H1 (cell line): ENCODE results near the gene KLHDC4. TPM values are rescaled to one million over a fixed set of nuclear protein-coding genes. Genes with fewer than 3 reads are reported as not detected.

ENCODE experiments used
- CTCF ChIA-PET: fragments of 300-600 bp; sonication (Branson Sonifier 250); formaldehyde crosslinking; loops from one replicate; lab custom pipeline; 2021; ENCODE audit not compliant: partially characterized antibody; lab: Charles Lee
- POLR2A ChIA-PET: fragments of 300-600 bp; sonication (Branson Sonifier 250); formaldehyde crosslinking; loops from one replicate; lab custom pipeline; 2021; ENCODE audit warnings: inconsistent platforms; ENCODE audit not compliant: partially characterized antibody; lab: Charles Lee
- DNase-seq, 2 experiments: peaks; one replicate each; pipeline versions ENCODE4 v3.0.0 to v3.0.0-alpha.2; 2010 to 2022; ENCODE audit warnings: low spot score in 2 of 2, low read depth in 1 of 2, mixed read lengths in 1 of 2
- FAIRE-seq: peaks from 2 replicates; lab custom pipeline; 2011; peaks lifted over from hg19 to GRCh38; lab: Jason Lieb, UNC
- H2AFZ ChIP-seq: 2 replicates; pipeline ENCODE4 v1.8.1; 2012; ENCODE audit warnings: low read length, inconsistent platforms
- H2AK5ac ChIP-seq: 2 replicates; pipeline ENCODE4 v1.6.1; 2013; ENCODE audit warnings: low read depth, low read length
- H2BK120ac ChIP-seq: replicated peaks from 2 replicates; pipeline ENCODE3; 2013; ENCODE audit warnings: low read depth, low read length, inconsistent platforms
- H2BK12ac ChIP-seq: 2 replicates; pipeline ENCODE4 v1.6.1; 2013; ENCODE audit warnings: low read depth, low read length
- H2BK15ac ChIP-seq: 2 replicates; pipeline ENCODE4 v1.6.1; 2013; ENCODE audit warnings: low read length
- H2BK20ac ChIP-seq: 2 replicates; pipeline ENCODE4 v1.6.1; 2013; ENCODE audit warnings: low read length
- H2BK5ac ChIP-seq: 2 replicates; pipeline ENCODE4 v1.6.1; 2013; ENCODE audit warnings: low read depth, low read length
- H3K14ac ChIP-seq: 2 replicates; pipeline ENCODE4 v1.6.1; 2013; ENCODE audit warnings: inconsistent platforms; ENCODE audit not compliant: insufficient read length
- H3K18ac ChIP-seq: 2 replicates; pipeline ENCODE4 v1.6.1; 2013; ENCODE audit warnings: low read length; ENCODE audit errors: extremely low read depth
- H3K23ac ChIP-seq: 2 replicates; pipeline ENCODE4 v1.6.1; 2013; ENCODE audit warnings: inconsistent platforms; ENCODE audit not compliant: insufficient read length
- H3K23me2 ChIP-seq: 2 replicates; pipeline ENCODE4 v1.6.1; 2013; ENCODE audit warnings: low read depth, low read length
- H3K27ac ChIP-seq: 2 replicates; pipeline ENCODE4 v1.6.1; 2011; ENCODE audit warnings: low read depth, low read length, inconsistent platforms
- H3K27me3 ChIP-seq, 4 experiments: replicated peaks in 1 of 4; 1 replicate in 1 of 4; 2 replicates in 3 of 4; pipeline versions ENCODE4 v1.6.1 to v1.8.1; 2011 to 2013; ENCODE audit warnings: low read length in 3 of 4, mild to moderate bottlenecking in 3 of 4, inconsistent platforms in 2 of 4, mixed read lengths in 2 of 4, moderate library complexity in 1 of 4; ENCODE audit not compliant: control insufficient read depth in 3 of 4, insufficient read depth in 3 of 4; ENCODE audit errors: extremely low read depth in 1 of 4
- H3K36me3 ChIP-seq, 4 experiments: 2 replicates each; pipeline versions ENCODE4 v1.6.1 to v1.8.1; 2011 to 2013; ENCODE audit warnings: mild to moderate bottlenecking in 4 of 4, low read length in 3 of 4, moderate library complexity in 2 of 4, control low read depth in 1 of 4, inconsistent platforms in 1 of 4; ENCODE audit not compliant: insufficient read depth in 4 of 4, control insufficient read depth in 2 of 4
- H3K4ac ChIP-seq: replicated peaks from 2 replicates; pipeline ENCODE3; 2013; ENCODE audit warnings: low read length, low read depth, mixed read lengths, inconsistent platforms; ENCODE audit not compliant: insufficient read length
- H3K4me1 ChIP-seq, 4 experiments: replicated peaks in 1 of 4; 1 replicate in 1 of 4; 2 replicates in 3 of 4; pipeline versions ENCODE4 v1.6.1 to v1.8.1; 2011 to 2013; ENCODE audit warnings: low read length in 3 of 4, inconsistent platforms in 2 of 4, mixed read lengths in 1 of 4; ENCODE audit not compliant: insufficient read depth in 4 of 4, control insufficient read depth in 3 of 4
- H3K4me2 ChIP-seq, 2 experiments: 2 replicates each; pipeline versions ENCODE4 v1.6.1 to v1.8.1; 2011 to 2013; ENCODE audit warnings: low read depth in 2 of 2, low read length in 2 of 2, control low read depth in 1 of 2, inconsistent platforms in 1 of 2, mild to moderate bottlenecking in 1 of 2; ENCODE audit not compliant: insufficient read depth in 1 of 2
- H3K4me3 ChIP-seq, 4 experiments: fragments of 200-600, 300-600 bp in 1 of 4; sonication (generic), shearing (Covaris generic), sonication (Bioruptor Twin) in 1 of 4; 2 replicates each; pipeline versions ENCODE4 v1.5.1 to v1.8.1; 2011 to 2016; ENCODE audit warnings: low read length in 4 of 4, low read depth in 3 of 4, control low read depth in 2 of 4, inconsistent platforms in 2 of 4, mild to moderate bottlenecking in 2 of 4, mixed read lengths in 1 of 4, moderate library complexity in 1 of 4; ENCODE audit not compliant: insufficient read depth in 2 of 4; ENCODE audit errors: extremely low read depth in 1 of 4
- H3K56ac ChIP-seq: replicated peaks from 2 replicates; pipeline ENCODE3; 2013; ENCODE audit warnings: low read depth, mild to moderate bottlenecking, mixed read lengths, low read length, inconsistent platforms; ENCODE audit not compliant: insufficient read length
- H3K79me1 ChIP-seq: 2 replicates; pipeline ENCODE4 v1.6.1; 2013; ENCODE audit warnings: low read depth, low read length, control low read depth
- H3K79me2 ChIP-seq, 2 experiments: 2 replicates each; pipeline versions ENCODE4 v1.6.1 to v1.8.1; 2012 to 2013; ENCODE audit warnings: low read length in 2 of 2, mild to moderate bottlenecking in 2 of 2, inconsistent platforms in 1 of 2; ENCODE audit not compliant: insufficient read depth in 2 of 2, control insufficient read depth in 1 of 2
- H3K9ac ChIP-seq, 4 experiments: replicated peaks in 1 of 4; 1 replicate in 1 of 4; 2 replicates in 3 of 4; pipeline versions ENCODE4 v1.6.1 to v1.8.1; 2011 to 2013; ENCODE audit warnings: low read depth in 3 of 4, low read length in 3 of 4, control low read depth in 2 of 4, mild to moderate bottlenecking in 2 of 4, moderate library complexity in 2 of 4, inconsistent platforms in 1 of 4; ENCODE audit errors: extremely low read depth in 1 of 4
- H3K9me3 ChIP-seq, 2 experiments: 2 replicates each; pipeline versions ENCODE4 v1.6.1 to v1.8.1; 2012 to 2013; ENCODE audit warnings: mild to moderate bottlenecking in 2 of 2, moderate library complexity in 2 of 2, control low read depth in 1 of 2, inconsistent platforms in 1 of 2, low read depth in 1 of 2, low read length in 1 of 2, mixed read lengths in 1 of 2; ENCODE audit not compliant: insufficient read depth in 2 of 2
- H4K20me1 ChIP-seq, 2 experiments: replicated peaks in 1 of 2; 2 replicates each; pipeline versions ENCODE3 to v1.8.1; 2011 to 2013; ENCODE audit warnings: inconsistent platforms in 2 of 2, low read length in 2 of 2, mild to moderate bottlenecking in 1 of 2; ENCODE audit not compliant: insufficient read depth in 2 of 2, control insufficient read depth in 1 of 2
- H4K5ac ChIP-seq: 2 replicates; pipeline ENCODE4 v1.6.1; 2013; ENCODE audit warnings: low read length, low read depth, mixed read lengths, inconsistent platforms; ENCODE audit not compliant: insufficient read length
- H4K8ac ChIP-seq: 2 replicates; pipeline ENCODE4 v1.8.0; 2013; ENCODE audit warnings: mild to moderate bottlenecking, moderate library complexity, low read length, inconsistent platforms; ENCODE audit not compliant: insufficient read depth; ENCODE audit errors: extremely low read depth
- H4K91ac ChIP-seq: replicated peaks from 2 replicates; pipeline ENCODE3; 2013; ENCODE audit warnings: low read length, mixed read lengths, inconsistent platforms; ENCODE audit not compliant: insufficient read length
- FOSL1 ChIP-seq: IDR thresholded peaks from 2 replicates; pipeline ENCODE4 v1.6.1; 2011; ENCODE audit warnings: mild to moderate bottlenecking, low read depth, low read length, moderate library complexity; ENCODE audit not compliant: insufficient read depth
- PHF8 ChIP-seq: fragments of 200-600 bp; sonication (generic); conservative IDR thresholded peaks from 2 replicates; pipeline ENCODE4 v1.7.1; 2012; ENCODE audit warnings: low read depth, mild to moderate bottlenecking, inconsistent platforms, low read length, moderate library complexity
- WGBS, 2 experiments: shearing (Covaris generic) in 1 of 2; methylation state at CpG; one replicate each; pipeline versions ENCODE4 v1.1.6 to v1.1.7; 2013 to 2015; ENCODE audit warnings: low lambda C conversion rate in 2 of 2, mixed read lengths in 2 of 2, inconsistent platforms in 1 of 2, low coverage in 1 of 2, missing lambda C conversion rate in 1 of 2; ENCODE audit not compliant: insufficient replicate concordance in 2 of 2, insufficient coverage in 1 of 2, insufficient read length in 1 of 2; ENCODE audit errors: extremely low coverage in 1 of 2, missing lambda C conversion rate in 1 of 2; 5-methylcytosine and 5-hydroxymethylcytosine counted together
- polyA plus RNA-seq, 7 experiments: library from polyadenylated mRNA; depleted of rRNA in 3 of 7; stranded (reverse) in 5 of 7; unstranded in 2 of 7; fragments of >200 nt in 5 of 7; fragments of 200-250 nt in 2 of 7; gene quantifications; 1 replicate in 5 of 7; 2 replicates in 1 of 7; 4 replicates in 1 of 7; pipeline versions ENCODE4 v1.2.1 to v1.2.3, GENCODE V29; 2011 to 2013; ENCODE audit warnings: missing spikeins in 2 of 7, mixed read lengths in 2 of 7
- total RNA-seq: library from RNA; stranded (reverse); fragmentation: NEBNext Ultra II Directional; extraction: Animal tissue kit (Norgen Biotek cat#: 25700); gene quantifications from 2 replicates; pipeline ENCODE4 v1.2.1, GENCODE V29; 2021

The KLHDC4 gene
- total and polyA plus RNA-seq, 2 of the 8 experiments (the other 6 are each of a cell fraction or from before 2014, with no cell fraction given) = 23.7 to 63.9 TPM

- H3K27ac ChIP-seq = no peak overlapping the region
- DNase-seq = no peak
- no peak overlapping the region for H3K14ac ChIP-seq
- no peak overlapping the region for H2BK15ac ChIP-seq
- ChIA-PET POLR2A (no interaction called here), CTCF (interaction anchor here (1.4 to 1.6 kb wide), 2 partner anchors 21 to 135 kb away, joined by 4 read pairs; no protein-coding TSS in a partner anchor)
- WGBS, 2 experiments = 85% methylated on average over 10 of the region's 13 CpGs; no CpG with 5 or more reads in 1 of the 2 experiments
- no peaks in the 10 kb centered on the region for H3K23me2 ChIP-seq
- H2BK5ac ChIP-seq = no peak overlapping the region
- no peak overlapping the region for H4K5ac ChIP-seq
- no peaks in the 10 kb centered on the region; the same call in 1 of the 2 replicates for H3K79me1 ChIP-seq
- H3K79me2 ChIP-seq = no peaks in the 10 kb centered on the region
- no peak overlapping the region for H3K4me3 ChIP-seq
- no peaks in the 10 kb centered on the region; a peak in 1 of 7 replicates for H3K4me1 ChIP-seq
- peaks cover 8 to 12% of the 10 kb centered on the region in 2 experiments for H4K20me1 ChIP-seq
- no peak for FAIRE-seq
- H4K91ac ChIP-seq = no peak overlapping the region
- no peak overlapping the region for H3K4ac ChIP-seq
- H3K18ac ChIP-seq = no peak overlapping the region
- no peak overlapping the region for H4K8ac ChIP-seq
- no peak overlapping the region for H3K56ac ChIP-seq
- H2BK12ac ChIP-seq = no peak overlapping the region
- H3K27me3 ChIP-seq = no peaks in the 10 kb centered on the region
- no peak overlapping the region for H2BK20ac ChIP-seq
- no peaks in the 10 kb centered on the region for H3K9me3 ChIP-seq
- no peak overlapping the region for H3K23ac ChIP-seq
- H3K9ac ChIP-seq = no peak overlapping the region
- peaks cover 0 to 7% (median 0%) of the 10 kb centered on the region in 4 experiments; a peak in 1 of 8 replicates for H3K36me3 ChIP-seq
- H2AFZ ChIP-seq = no peak overlapping the region
- H2BK120ac ChIP-seq = no peak overlapping the region
- H3K4me2 ChIP-seq = no peak overlapping the region
- no peak overlapping the region for H2AK5ac ChIP-seq
- TF ChIP-seq FOSL1 = no peak
- no peak for TF ChIP-seq PHF8
Observed at GRCh38 chr16:87685766-87686165, 80.0 kb downstream of the KLHDC4 start.
